ENCODE results near the gene EPG5. TPM values are rescaled to one million over a fixed set of nuclear protein-coding genes. Genes with fewer than 3 reads are reported as not detected.

EPG5 gene
- total RNA-seq, 1 donor from 2014 or later: 36.6 TPM

GRCh38 chr18:45835057-45835636 lies 132.0 kb downstream of the EPG5 start:
- peaks cover 6% of the 10 kb centered on the region for H3K4me1 Mint-ChIP-seq (ENCODE audit: low read depth, unreplicated experiment)
- peaks cover 2% of the 10 kb centered on the region for H3K9me3 Mint-ChIP-seq (ENCODE audit: unreplicated experiment)
- H3K36me3 Mint-ChIP-seq (ENCODE audit: unreplicated experiment): peaks cover 4% of the 10 kb centered on the region
- no peak overlapping the region for H3K4me3 Mint-ChIP-seq (ENCODE audit: unreplicated experiment)
- DNase-seq: no peak
- peaks cover 11% of the 10 kb centered on the region for H3K27me3 Mint-ChIP-seq (ENCODE audit: unreplicated experiment)
- no peak for TF ChIP-seq CTCF (IDR thresholded peaks at IDR 0.05; ENCODE audit: partially characterized antibody, unreplicated experiment)
- no peak overlapping the region for H3K27ac Mint-ChIP-seq (ENCODE audit: unreplicated experiment)

GRCh38 chr18:45834306-45834705 lies 132.8 kb downstream of the EPG5 start:
- DNase-seq: no peak
- Mint-ChIP-seq H3K27ac (ENCODE audit: unreplicated experiment) (no peak overlapping the region), H3K36me3 (ENCODE audit: unreplicated experiment) (peaks cover 4% of the 10 kb centered on the region), H3K4me3 (ENCODE audit: unreplicated experiment) (no peak overlapping the region), H3K4me1 (ENCODE audit: low read depth, unreplicated experiment) (peaks cover 6% of the 10 kb centered on the region), H3K9me3 (ENCODE audit: unreplicated experiment) (peaks cover under 1% of the 10 kb centered on the region), H3K27me3 (ENCODE audit: unreplicated experiment) (peaks cover 14% of the 10 kb centered on the region)
- TF ChIP-seq CTCF (IDR thresholded peaks at IDR 0.05; ENCODE audit: partially characterized antibody, unreplicated experiment): no peak

DNA sequence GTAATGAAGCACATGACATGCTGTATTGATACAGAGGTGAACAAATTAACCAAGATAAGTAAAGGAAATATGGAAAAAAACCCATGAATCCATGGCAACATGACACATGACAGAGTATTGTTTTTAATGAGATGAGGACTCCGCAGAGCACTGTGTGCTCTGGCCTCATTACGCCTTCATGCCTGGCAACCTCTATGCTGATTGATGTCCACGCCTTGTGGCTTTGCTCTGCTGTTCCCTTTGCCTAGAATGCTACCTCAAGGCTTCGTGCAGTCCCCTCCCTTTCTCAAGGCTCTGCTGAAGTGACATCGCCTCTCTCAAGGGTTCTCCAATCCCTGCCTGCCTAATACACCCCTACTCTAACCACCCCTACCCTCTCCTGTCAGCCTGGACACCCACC lies 133.3 kb downstream of the EPG5 start:
- H3K36me3 Mint-ChIP-seq (ENCODE audit: unreplicated experiment): peaks cover 4% of the 10 kb centered on the region
- H3K27ac Mint-ChIP-seq (ENCODE audit: unreplicated experiment): no peak overlapping the region
- DNase-seq: no peak
- H3K4me3 Mint-ChIP-seq (ENCODE audit: unreplicated experiment): no peak overlapping the region
- no peaks in the 10 kb centered on the region for H3K9me3 Mint-ChIP-seq (ENCODE audit: unreplicated experiment)
- H3K27me3 Mint-ChIP-seq (ENCODE audit: unreplicated experiment): peaks cover 14% of the 10 kb centered on the region
- no peak for TF ChIP-seq CTCF (IDR thresholded peaks at IDR 0.05; ENCODE audit: partially characterized antibody, unreplicated experiment)
- peaks cover 6% of the 10 kb centered on the region for H3K4me1 Mint-ChIP-seq (ENCODE audit: low read depth, unreplicated experiment)

- H3K27ac Mint-ChIP-seq (ENCODE audit: unreplicated experiment): no peak overlapping the region
- H3K27me3 Mint-ChIP-seq (ENCODE audit: unreplicated experiment): peaks cover 7% of the 10 kb centered on the region
- DNase-seq: no peak
- peaks cover 4% of the 10 kb centered on the region for H3K36me3 Mint-ChIP-seq (ENCODE audit: unreplicated experiment)
- TF ChIP-seq CTCF (IDR thresholded peaks at IDR 0.05; ENCODE audit: partially characterized antibody, unreplicated experiment): no peak
- H3K9me3 Mint-ChIP-seq (ENCODE audit: unreplicated experiment): no peaks in the 10 kb centered on the region
- H3K4me1 Mint-ChIP-seq (ENCODE audit: low read depth, unreplicated experiment): peaks cover 8% of the 10 kb centered on the region
- H3K4me3 Mint-ChIP-seq (ENCODE audit: unreplicated experiment): no peak overlapping the region
Observed at GRCh38 chr18:45830917-45831316, 136.2 kb downstream of the EPG5 start.

- Mint-ChIP-seq H3K9me3 (ENCODE audit: unreplicated experiment) (no peaks in the 10 kb centered on the region), H3K27me3 (ENCODE audit: unreplicated experiment) (peaks cover 4% of the 10 kb centered on the region), H3K27ac (ENCODE audit: unreplicated experiment) (no peak overlapping the region), H3K36me3 (ENCODE audit: unreplicated experiment) (peaks cover 1% of the 10 kb centered on the region), H3K4me3 (ENCODE audit: unreplicated experiment) (no peak overlapping the region), H3K4me1 (ENCODE audit: low read depth, unreplicated experiment) (peaks cover 9% of the 10 kb centered on the region)
- no peak for TF ChIP-seq CTCF (IDR thresholded peaks at IDR 0.05; ENCODE audit: partially characterized antibody, unreplicated experiment)
- no peak for DNase-seq
Observed at GRCh38 chr18:45829855-45830254, 137.3 kb downstream of the EPG5 start.

Measured in glutamatergic neuron (in vitro differentiated cells).